ENCODE results near the gene LAMC3.

DNA sequence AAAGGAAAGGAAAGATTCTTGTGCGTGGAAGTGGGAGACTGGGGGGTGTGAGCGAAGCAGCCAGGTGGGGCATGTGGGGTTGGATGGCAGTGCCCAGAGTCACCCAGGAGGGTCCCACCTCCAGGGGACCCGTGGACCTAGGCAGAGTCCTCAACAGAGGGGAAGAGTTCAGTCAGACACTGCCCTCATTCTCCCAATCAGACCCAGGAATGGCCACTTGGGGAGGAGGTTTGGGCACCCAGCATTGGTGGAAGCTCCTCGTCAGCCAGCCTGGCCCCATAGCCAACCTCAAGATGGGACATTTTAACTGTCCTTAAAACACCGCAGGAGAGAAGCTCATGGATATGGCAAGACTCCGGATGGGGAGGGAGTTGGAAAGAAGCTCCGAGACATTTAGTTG, 21.9 kb upstream of the LAMC3 start:
- TF ChIP-seq POLR2A (IDR thresholded peaks at IDR 0.05), result no peak
- TF ChIP-seq, protein P1, sequence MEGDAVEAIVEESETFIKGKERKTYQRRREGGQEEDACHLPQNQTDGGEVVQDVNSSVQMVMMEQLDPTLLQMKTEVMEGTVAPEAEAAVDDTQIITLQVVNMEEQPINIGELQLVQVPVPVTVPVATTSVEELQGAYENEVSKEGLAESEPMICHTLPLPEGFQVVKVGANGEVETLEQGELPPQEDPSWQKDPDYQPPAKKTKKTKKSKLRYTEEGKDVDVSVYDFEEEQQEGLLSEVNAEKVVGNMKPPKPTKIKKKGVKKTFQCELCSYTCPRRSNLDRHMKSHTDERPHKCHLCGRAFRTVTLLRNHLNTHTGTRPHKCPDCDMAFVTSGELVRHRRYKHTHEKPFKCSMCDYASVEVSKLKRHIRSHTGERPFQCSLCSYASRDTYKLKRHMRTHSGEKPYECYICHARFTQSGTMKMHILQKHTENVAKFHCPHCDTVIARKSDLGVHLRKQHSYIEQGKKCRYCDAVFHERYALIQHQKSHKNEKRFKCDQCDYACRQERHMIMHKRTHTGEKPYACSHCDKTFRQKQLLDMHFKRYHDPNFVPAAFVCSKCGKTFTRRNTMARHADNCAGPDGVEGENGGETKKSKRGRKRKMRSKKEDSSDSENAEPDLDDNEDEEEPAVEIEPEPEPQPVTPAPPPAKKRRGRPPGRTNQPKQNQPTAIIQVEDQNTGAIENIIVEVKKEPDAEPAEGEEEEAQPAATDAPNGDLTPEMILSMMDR (IDR thresholded peaks at IDR 0.05), result no peak
